ENCODE data around the gene LARP1B.

LARP1B gene

GRCh38 chr4:128163177-128164117 lies 102.3 kb downstream of the LARP1B start:
- no peaks in the 10 kb centered on the region for H3K27me3 ChIP-seq (ENCODE audit: low read depth, low read length)
- no peak for TF ChIP-seq EZH2phosphoT487 (IDR thresholded peaks at IDR 0.05; ENCODE audit: low read depth)
- TF ChIP-seq, protein P1, sequence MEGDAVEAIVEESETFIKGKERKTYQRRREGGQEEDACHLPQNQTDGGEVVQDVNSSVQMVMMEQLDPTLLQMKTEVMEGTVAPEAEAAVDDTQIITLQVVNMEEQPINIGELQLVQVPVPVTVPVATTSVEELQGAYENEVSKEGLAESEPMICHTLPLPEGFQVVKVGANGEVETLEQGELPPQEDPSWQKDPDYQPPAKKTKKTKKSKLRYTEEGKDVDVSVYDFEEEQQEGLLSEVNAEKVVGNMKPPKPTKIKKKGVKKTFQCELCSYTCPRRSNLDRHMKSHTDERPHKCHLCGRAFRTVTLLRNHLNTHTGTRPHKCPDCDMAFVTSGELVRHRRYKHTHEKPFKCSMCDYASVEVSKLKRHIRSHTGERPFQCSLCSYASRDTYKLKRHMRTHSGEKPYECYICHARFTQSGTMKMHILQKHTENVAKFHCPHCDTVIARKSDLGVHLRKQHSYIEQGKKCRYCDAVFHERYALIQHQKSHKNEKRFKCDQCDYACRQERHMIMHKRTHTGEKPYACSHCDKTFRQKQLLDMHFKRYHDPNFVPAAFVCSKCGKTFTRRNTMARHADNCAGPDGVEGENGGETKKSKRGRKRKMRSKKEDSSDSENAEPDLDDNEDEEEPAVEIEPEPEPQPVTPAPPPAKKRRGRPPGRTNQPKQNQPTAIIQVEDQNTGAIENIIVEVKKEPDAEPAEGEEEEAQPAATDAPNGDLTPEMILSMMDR (IDR thresholded peaks at IDR 0.05; ENCODE audit: low read depth, low read length) = no peak
- H3K79me2 ChIP-seq (ENCODE audit: low read length) = no peaks in the 10 kb centered on the region
- no peaks in the 10 kb centered on the region for H3K9me3 ChIP-seq (ENCODE audit: insufficient read depth, low read length)
- no peak overlapping the region for H3K4me2 ChIP-seq (ENCODE audit: low read length)
- no peaks in the 10 kb centered on the region for H3K4me1 ChIP-seq (ENCODE audit: low read length)
- no peak overlapping the region for H2AFZ ChIP-seq (ENCODE audit: low read depth, low read length)
- no peak overlapping the region for H3K4me3 ChIP-seq (ENCODE audit: low read length)
- H3K9ac ChIP-seq (ENCODE audit: low read length) = no peak overlapping the region
- no peaks in the 10 kb centered on the region for H3K36me3 ChIP-seq (replicated peaks; ENCODE audit: low read depth, low read length)
- no peak overlapping the region for H3K27ac ChIP-seq (ENCODE audit: low read length)
- 0 out of 2 replicates have a peak, but pooled peaks cover 5% of the 10 kb centered on the region for H4K20me1 ChIP-seq (ENCODE audit: insufficient read depth, low read length)

DNA sequence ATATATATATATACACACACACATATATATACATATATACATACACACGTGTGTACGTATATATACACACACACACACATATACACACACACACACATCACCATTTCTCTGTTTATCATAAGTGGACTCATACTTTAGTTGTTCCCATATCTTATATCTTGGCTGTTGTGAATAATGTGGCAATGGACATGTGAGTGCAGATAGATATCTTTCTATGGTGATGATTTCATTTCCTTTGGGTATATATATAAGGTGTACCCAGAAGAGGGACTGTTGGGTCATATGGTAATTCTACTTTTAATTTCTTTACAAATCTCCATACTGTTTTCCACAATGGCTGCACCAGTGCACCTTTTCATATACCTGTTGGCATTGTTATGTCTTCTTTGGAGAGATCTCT lies 105.9 kb downstream of the LARP1B start:
- no peaks in the 10 kb centered on the region for H4K20me1 ChIP-seq (ENCODE audit: insufficient read depth, low read length)
- H3K36me3 ChIP-seq (replicated peaks; ENCODE audit: low read depth, low read length) = no peaks in the 10 kb centered on the region
- H3K79me2 ChIP-seq (ENCODE audit: low read length) = no peaks in the 10 kb centered on the region
- H3K4me3 ChIP-seq (ENCODE audit: low read length) = no peak overlapping the region
- H3K27me3 ChIP-seq (ENCODE audit: low read depth, low read length) = no peaks in the 10 kb centered on the region
- no peaks in the 10 kb centered on the region for H3K4me1 ChIP-seq (ENCODE audit: low read length)
- H3K9me3 ChIP-seq (ENCODE audit: insufficient read depth, low read length) = no peaks in the 10 kb centered on the region
- H3K4me2 ChIP-seq (ENCODE audit: low read length) = no peak overlapping the region
- H2AFZ ChIP-seq (ENCODE audit: low read depth, low read length) = no peak overlapping the region
- no peak overlapping the region for H3K27ac ChIP-seq (ENCODE audit: low read length)
- H3K9ac ChIP-seq (ENCODE audit: low read length) = no peak overlapping the region
- TF ChIP-seq EZH2phosphoT487 (IDR thresholded peaks at IDR 0.05; ENCODE audit: low read depth) = no peak
- TF ChIP-seq, protein P1 (IDR thresholded peaks at IDR 0.05; ENCODE audit: low read depth, low read length) = no peak

- H3K27me3 ChIP-seq (ENCODE audit: low read depth, low read length) = no peaks in the 10 kb centered on the region
- no peak overlapping the region for H3K4me3 ChIP-seq (ENCODE audit: low read length)
- no peaks in the 10 kb centered on the region for H3K9me3 ChIP-seq (ENCODE audit: insufficient read depth, low read length)
- no peaks in the 10 kb centered on the region for H4K20me1 ChIP-seq (ENCODE audit: insufficient read depth, low read length)
- no peaks in the 10 kb centered on the region for H3K36me3 ChIP-seq (replicated peaks; ENCODE audit: low read depth, low read length)
- H3K27ac ChIP-seq (ENCODE audit: low read length) = no peak overlapping the region
- TF ChIP-seq, protein P1 (IDR thresholded peaks at IDR 0.05; ENCODE audit: low read depth, low read length) = no peak
- no peak for TF ChIP-seq EZH2phosphoT487 (IDR thresholded peaks at IDR 0.05; ENCODE audit: low read depth)
- no peaks in the 10 kb centered on the region for H3K4me1 ChIP-seq (ENCODE audit: low read length)
- H3K4me2 ChIP-seq (ENCODE audit: low read length) = no peak overlapping the region
- H2AFZ ChIP-seq (ENCODE audit: low read depth, low read length) = no peak overlapping the region
- no peaks in the 10 kb centered on the region for H3K79me2 ChIP-seq (ENCODE audit: low read length)
- no peak overlapping the region for H3K9ac ChIP-seq (ENCODE audit: low read length)
Measured at GRCh38 chr4:128168701-128169100, 107.6 kb downstream of the LARP1B start.

GRCh38 chr4:128169245-128169644 lies 108.1 kb downstream of the LARP1B start:
- no peak overlapping the region for H3K27ac ChIP-seq (ENCODE audit: low read length)
- TF ChIP-seq, protein P1 (IDR thresholded peaks at IDR 0.05; ENCODE audit: low read depth, low read length) = no peak
- TF ChIP-seq EZH2phosphoT487 (IDR thresholded peaks at IDR 0.05; ENCODE audit: low read depth) = no peak
- no peak overlapping the region for H3K4me3 ChIP-seq (ENCODE audit: low read length)
- no peaks in the 10 kb centered on the region for H3K36me3 ChIP-seq (replicated peaks; ENCODE audit: low read depth, low read length)
- no peaks in the 10 kb centered on the region for H3K27me3 ChIP-seq (ENCODE audit: low read depth, low read length)
- H3K79me2 ChIP-seq (ENCODE audit: low read length) = no peaks in the 10 kb centered on the region
- H3K4me2 ChIP-seq (ENCODE audit: low read length) = no peak overlapping the region
- H2AFZ ChIP-seq (ENCODE audit: low read depth, low read length) = no peak overlapping the region
- no peak overlapping the region for H3K9ac ChIP-seq (ENCODE audit: low read length)
- H3K9me3 ChIP-seq (ENCODE audit: insufficient read depth, low read length) = no peaks in the 10 kb centered on the region
- no peaks in the 10 kb centered on the region for H4K20me1 ChIP-seq (ENCODE audit: insufficient read depth, low read length)
- H3K4me1 ChIP-seq (ENCODE audit: low read length) = no peaks in the 10 kb centered on the region

Data from OCI-LY3 (cell line).